Kidney (tissue), 14 donors: ENCODE results near the gene FAM13C. TPM values are rescaled to one million over a fixed set of nuclear protein-coding genes. Genes with fewer than 3 reads are reported as not detected.

Experiments used
- DNase-seq, 5 donors: peaks; one replicate each; pipeline ENCODE4 v3.0.0-alpha.2; 2013 to 2020
- FAIRE-seq: peaks from 2 replicates; lab custom pipeline; 2012; peaks lifted over from hg19 to GRCh38; lab: Jason Lieb, UNC
- H3K27ac ChIP-seq, 2 donors: one replicate each; pipeline ENCODE4 v1.7.0; 2013; ENCODE audit warnings: low read depth in 2 of 2, low read length in 2 of 2, inconsistent platforms in 1 of 2
- H3K27me3 ChIP-seq: one replicate; pipeline ENCODE4 v1.7.1; 2013; ENCODE audit warnings: low read length, inconsistent platforms; ENCODE audit not compliant: control insufficient read depth, insufficient read depth
- H3K36me3 ChIP-seq, 3 donors: one replicate each; pipeline versions ENCODE4 v1.7.0 to v1.7.1; 2013; ENCODE audit warnings: low read length in 3 of 3, control low read depth in 1 of 3, inconsistent platforms in 1 of 3; ENCODE audit not compliant: insufficient read depth in 3 of 3, control insufficient read depth in 2 of 3
- H3K4me1 ChIP-seq, 3 donors: one replicate each; pipeline versions ENCODE4 v1.7.0 to v1.7.1; 2013; ENCODE audit warnings: low read length in 3 of 3, inconsistent platforms in 1 of 3, low read depth in 1 of 3; ENCODE audit not compliant: control insufficient read depth in 2 of 3, insufficient read depth in 2 of 3
- H3K4me3 ChIP-seq, 3 donors: one replicate each; pipeline versions ENCODE4 v1.7.0 to v1.8.1; 2013; ENCODE audit warnings: low read length in 3 of 3, control low read depth in 1 of 3, inconsistent platforms in 1 of 3
- H3K9ac ChIP-seq, 3 donors: one replicate each; pipeline versions ENCODE4 v1.7.0 to v1.7.1; 2013; ENCODE audit warnings: low read length in 3 of 3, control low read depth in 1 of 3, inconsistent platforms in 1 of 3
- H3K9me3 ChIP-seq, 3 donors: one replicate each; pipeline versions ENCODE4 v1.7.0 to v1.7.1; 2013; ENCODE audit warnings: low read length in 3 of 3, control low read depth in 1 of 3, inconsistent platforms in 1 of 3; ENCODE audit not compliant: control insufficient read depth in 2 of 3, insufficient read depth in 1 of 3
- CTCF ChIP-seq: IDR thresholded peaks from 3 replicates; pipeline ENCODE4 v1.5.1; 2012; ENCODE audit warnings: mild to moderate bottlenecking, moderate library complexity, borderline replicate concordance; ENCODE audit not compliant: insufficient read depth; ENCODE audit errors: extremely low read depth
- intact Hi-C: fragments of 100-400 bp; cut with DNase I; formaldehyde crosslinking; loops from one replicate; pipeline ENCODE4 v1.11.1; 2022
- polyA plus RNA-seq: library from polyadenylated mRNA; stranded (reverse); fragments of 350-450 nt; fragmentation: Illumina TruSeq; extraction: RNeasy Lipid Tissue Mini Kit (QIAGEN cat#74804); gene quantifications from one replicate; pipeline ENCODE4 v1.2.3, GENCODE V29; 2014; ENCODE audit warnings: low read depth, low replicate concordance; ENCODE audit not compliant: insufficient read depth
- total RNA-seq: library from RNA; stranded (reverse); fragmentation: NEBNext Ultra II Directional; extraction: Animal tissue kit (Norgen Biotek cat#: 25700); gene quantifications from one replicate; pipeline ENCODE4 v1.2.1, GENCODE V29; 2021
- donor health status: control.
- donor health status: control.
- donor health status: control.
- donor health status: control.
- donor health status: control.
- donor health status: DM: yes; HTN: yes; CAD: no.
- donor health status: Normal renal cell carcinoma (clear cell type).

FAM13C gene
- total and polyA plus RNA-seq, 2 donors from 2014 or later = 1.5 to 8.8 TPM

- DNase-seq (peak in 1 of 5 donors; percentile 34), FAIRE-seq (no peak)
- intact Hi-C loops = no loop called here
- no peaks in the 10 kb centered on the region for H3K27me3 ChIP-seq
- H3K36me3 ChIP-seq = no peaks in the 10 kb centered on the region
- no peaks in the 10 kb centered on the region for H3K9me3 ChIP-seq
- TF ChIP-seq CTCF = no peak
- no peak overlapping the region for H3K27ac ChIP-seq
- H3K9ac ChIP-seq = no peak overlapping the region
- H3K4me1 ChIP-seq = no peaks in the 10 kb centered on the region
- H3K4me3 ChIP-seq = no peak overlapping the region
Observed at GRCh38 chr10:59375990-59376389, 13.6 kb upstream of the FAM13C start.

GRCh38 chr10:59374916-59375315, 12.6 kb upstream of the FAM13C start:
- Histone ChIP-seq H3K9ac (no peak overlapping the region), H3K9me3 (no peaks in the 10 kb centered on the region), H3K4me3 (no peak overlapping the region), H3K36me3 (no peaks in the 10 kb centered on the region), H3K27ac (no peak overlapping the region), H3K27me3 (no peaks in the 10 kb centered on the region), H3K4me1 (no peaks in the 10 kb centered on the region)
- no peak for TF ChIP-seq CTCF
- no peak for FAIRE-seq
- no peak for DNase-seq
- intact Hi-C loops = no loop called here

- FAIRE-seq = no peak
Observed at GRCh38 chr10:59373071-59373470, 10.7 kb upstream of the FAM13C start.

More at GRCh38 chr10:59373071-59373470, 10.7 kb upstream of the FAM13C start:
- H3K36me3 ChIP-seq = no peaks in the 10 kb centered on the region
- H3K9ac ChIP-seq = no peak overlapping the region
- no peak overlapping the region for H3K27ac ChIP-seq
- no peaks in the 10 kb centered on the region for H3K9me3 ChIP-seq
- H3K27me3 ChIP-seq = no peaks in the 10 kb centered on the region
- no peak for TF ChIP-seq CTCF
- intact Hi-C loops = no loop called here
- H3K4me1 ChIP-seq = no peaks in the 10 kb centered on the region
- H3K4me3 ChIP-seq = no peak overlapping the region
- no peak for DNase-seq
